Measurements from ENCODE around the gene EPB41L2. TPM values are rescaled to one million over a fixed set of nuclear protein-coding genes. Genes with fewer than 3 reads are reported as not detected.
A peak's percentile ranks its signal among the peaks of the same experiment; 100 is the strongest.

The EPB41L2 gene
- total RNA-seq, 1 experiment from 2014 or later = 181 TPM

DNA sequence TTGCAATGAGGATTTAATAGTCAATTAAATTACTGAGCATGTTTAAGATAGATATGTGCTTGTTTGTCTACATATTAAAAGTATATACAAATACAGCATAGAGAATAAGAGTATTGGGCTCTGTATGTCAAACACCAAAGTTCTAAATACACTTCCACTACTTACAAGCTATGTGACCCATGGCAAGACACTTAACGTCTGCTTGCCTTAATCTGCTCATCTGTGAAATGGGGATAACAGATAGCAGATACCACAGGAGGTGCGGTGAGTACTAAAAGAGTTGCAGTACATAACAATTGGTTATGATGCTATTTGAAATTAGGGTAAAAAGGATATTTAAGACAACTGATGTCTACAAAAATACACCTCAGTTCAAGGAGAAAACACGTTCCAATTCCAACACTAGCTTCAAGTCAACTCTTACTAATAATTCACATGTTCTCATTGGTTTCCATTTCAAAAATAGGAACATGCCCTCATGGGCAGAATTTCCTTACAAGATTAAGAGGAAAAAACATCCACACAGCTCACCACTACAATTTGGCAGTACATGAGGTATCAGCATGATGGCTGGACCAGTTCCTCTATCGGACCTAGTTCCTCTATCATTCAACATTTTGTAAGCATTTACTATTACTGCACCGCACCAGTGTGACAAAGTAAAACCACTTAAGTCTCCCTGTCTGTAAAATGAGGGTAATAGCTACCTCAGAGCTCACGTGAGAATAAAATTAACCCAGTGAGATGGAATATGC, 134.7 kb downstream of the EPB41L2 start:
- Histone ChIP-seq H3K27ac (ENCODE audit: low read depth, low read length, poor library complexity, severe bottlenecking) (no peak overlapping the region), H3K4me3 (ENCODE audit: low read depth, low read length, poor library complexity, severe bottlenecking) (no peak overlapping the region), H3K9me3 (ENCODE audit: low read depth, low read length, poor library complexity, severe bottlenecking) (no peaks in the 10 kb centered on the region), H3K4me1 (ENCODE audit: insufficient read depth, low read length, poor library complexity, severe bottlenecking) (peaks cover 6% of the 10 kb centered on the region), H3K36me3 (ENCODE audit: insufficient read depth, low read length, poor library complexity, severe bottlenecking) (peaks cover 3% of the 10 kb centered on the region), H3K27me3 (replicated peaks; ENCODE audit: insufficient read depth, low read depth, low read length, poor library complexity) (no peaks in the 10 kb centered on the region)
- TF ChIP-seq, protein P1, sequence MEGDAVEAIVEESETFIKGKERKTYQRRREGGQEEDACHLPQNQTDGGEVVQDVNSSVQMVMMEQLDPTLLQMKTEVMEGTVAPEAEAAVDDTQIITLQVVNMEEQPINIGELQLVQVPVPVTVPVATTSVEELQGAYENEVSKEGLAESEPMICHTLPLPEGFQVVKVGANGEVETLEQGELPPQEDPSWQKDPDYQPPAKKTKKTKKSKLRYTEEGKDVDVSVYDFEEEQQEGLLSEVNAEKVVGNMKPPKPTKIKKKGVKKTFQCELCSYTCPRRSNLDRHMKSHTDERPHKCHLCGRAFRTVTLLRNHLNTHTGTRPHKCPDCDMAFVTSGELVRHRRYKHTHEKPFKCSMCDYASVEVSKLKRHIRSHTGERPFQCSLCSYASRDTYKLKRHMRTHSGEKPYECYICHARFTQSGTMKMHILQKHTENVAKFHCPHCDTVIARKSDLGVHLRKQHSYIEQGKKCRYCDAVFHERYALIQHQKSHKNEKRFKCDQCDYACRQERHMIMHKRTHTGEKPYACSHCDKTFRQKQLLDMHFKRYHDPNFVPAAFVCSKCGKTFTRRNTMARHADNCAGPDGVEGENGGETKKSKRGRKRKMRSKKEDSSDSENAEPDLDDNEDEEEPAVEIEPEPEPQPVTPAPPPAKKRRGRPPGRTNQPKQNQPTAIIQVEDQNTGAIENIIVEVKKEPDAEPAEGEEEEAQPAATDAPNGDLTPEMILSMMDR (conservative IDR thresholded peaks at IDR 0.05; ENCODE audit: low read depth, low read length) = no peak
- intact Hi-C loops (cut with micrococcal nuclease; ENCODE audit: unreplicated experiment) = no loop called here
- no TSS peak for BruUV-seq (replicated peaks)
- ChIA-PET CTCF (no interaction called here), POLR2A (ENCODE audit: low non-redundant PET) (no interaction called here)
- no peak for DNase-seq (ENCODE audit: low spot score)

DNA sequence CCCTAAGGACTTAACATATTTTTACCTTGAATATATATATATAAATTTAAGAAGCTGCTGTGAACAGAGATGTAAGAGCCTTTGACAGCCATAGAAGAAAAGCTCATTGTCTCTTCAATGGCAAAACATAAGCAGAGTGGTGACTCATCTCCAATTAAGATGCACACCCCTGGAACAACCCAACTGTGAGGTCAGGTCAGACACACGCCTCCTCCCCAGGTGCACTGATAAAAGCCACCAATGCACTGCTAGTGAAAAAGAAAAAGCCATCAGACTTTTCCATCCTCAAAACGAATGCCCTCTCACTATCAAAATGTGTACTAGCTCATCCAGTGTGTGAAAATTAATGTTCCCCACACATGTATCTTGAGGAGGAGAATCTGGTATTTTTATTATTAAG, 135.7 kb downstream of the EPB41L2 start:
- H3K4me3 ChIP-seq (ENCODE audit: low read depth, low read length, poor library complexity, severe bottlenecking) = no peak overlapping the region
- intact Hi-C loops (cut with micrococcal nuclease; ENCODE audit: unreplicated experiment) = no loop called here
- H3K4me1 ChIP-seq (ENCODE audit: insufficient read depth, low read length, poor library complexity, severe bottlenecking) = no peaks in the 10 kb centered on the region
- peak; percentile 25 for DNase-seq (ENCODE audit: low spot score)
- no TSS peak for BruUV-seq (replicated peaks)
- ChIA-PET CTCF (no interaction called here), POLR2A (ENCODE audit: low non-redundant PET) (no interaction called here)
- H3K27me3 ChIP-seq (replicated peaks; ENCODE audit: insufficient read depth, low read depth, low read length, poor library complexity) = no peaks in the 10 kb centered on the region
- TF ChIP-seq EZH2 (IDR thresholded peaks at IDR 0.05; ENCODE audit: borderline replicate concordance, low read depth, low read length, poor library complexity, severe bottlenecking) = no peak
- peaks cover 3% of the 10 kb centered on the region for H3K36me3 ChIP-seq (ENCODE audit: insufficient read depth, low read length, poor library complexity, severe bottlenecking)
- H3K27ac ChIP-seq (ENCODE audit: low read depth, low read length, poor library complexity, severe bottlenecking) = no peak overlapping the region
- no peaks in the 10 kb centered on the region for H3K9me3 ChIP-seq (ENCODE audit: low read depth, low read length, poor library complexity, severe bottlenecking)

DNA sequence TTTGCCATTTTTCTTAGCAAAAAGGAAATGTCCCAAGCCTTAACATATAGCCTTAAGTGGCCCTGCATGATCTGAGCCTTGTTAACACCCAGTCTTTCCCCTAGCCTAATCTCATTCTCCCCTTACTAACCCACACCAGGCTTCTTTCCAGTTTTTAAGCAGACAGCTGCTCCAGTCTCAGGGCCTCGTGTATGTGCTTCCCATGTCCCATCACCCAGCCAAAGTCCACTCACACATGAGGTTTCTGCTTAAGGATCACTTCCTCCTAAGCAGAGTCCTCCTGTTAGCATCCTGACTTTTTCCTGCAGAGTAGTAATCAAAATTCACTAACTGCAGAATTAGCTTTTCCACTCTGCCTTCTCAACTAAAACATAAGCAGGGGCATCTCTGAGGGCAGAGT, 139.7 kb downstream of the EPB41L2 start:
- no peak overlapping the region for H3K4me3 ChIP-seq (ENCODE audit: low read depth, low read length, poor library complexity, severe bottlenecking)
- H3K9me3 ChIP-seq (ENCODE audit: low read depth, low read length, poor library complexity, severe bottlenecking) = no peaks in the 10 kb centered on the region
- peaks cover 3% of the 10 kb centered on the region for H3K36me3 ChIP-seq (ENCODE audit: insufficient read depth, low read length, poor library complexity, severe bottlenecking)
- intact Hi-C loops (cut with micrococcal nuclease; ENCODE audit: unreplicated experiment) = no loop called here
- CTCF ChIA-PET = no interaction called here
- TF ChIP-seq, protein P1 (conservative IDR thresholded peaks at IDR 0.05; ENCODE audit: low read depth, low read length) = no peak
- TF ChIP-seq EZH2 (IDR thresholded peaks at IDR 0.05; ENCODE audit: borderline replicate concordance, low read depth, low read length, poor library complexity, severe bottlenecking) = no peak
- DNase-seq (ENCODE audit: low spot score) = no peak
- no peaks in the 10 kb centered on the region for H3K4me1 ChIP-seq (ENCODE audit: insufficient read depth, low read length, poor library complexity, severe bottlenecking)
- H3K27me3 ChIP-seq (replicated peaks; ENCODE audit: insufficient read depth, low read depth, low read length, poor library complexity) = no peaks in the 10 kb centered on the region
- POLR2A ChIA-PET (ENCODE audit: low non-redundant PET) = no interaction called here
- BruUV-seq (replicated peaks) = no TSS peak
- no peak overlapping the region for H3K27ac ChIP-seq (ENCODE audit: low read depth, low read length, poor library complexity, severe bottlenecking)

DNA sequence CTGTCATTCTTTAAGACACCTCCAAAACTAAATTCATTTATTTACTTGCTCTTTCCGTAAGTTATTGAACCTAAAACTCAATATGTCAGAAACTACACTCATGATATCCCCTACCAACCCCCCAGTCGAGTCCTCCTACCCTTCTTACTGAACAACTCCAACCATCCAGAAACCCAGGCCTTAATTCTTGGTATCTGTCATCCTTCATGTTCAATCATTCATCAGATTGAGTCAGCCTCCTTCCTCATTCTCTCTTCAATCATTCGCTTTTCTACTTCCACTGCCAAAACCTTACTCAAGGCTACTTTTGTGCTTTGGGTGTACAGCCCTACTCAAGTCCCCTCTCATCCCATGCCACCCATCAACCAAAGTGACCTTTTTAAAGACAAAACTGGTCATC, 140.1 kb downstream of the EPB41L2 start:
- POLR2A ChIA-PET (ENCODE audit: low non-redundant PET) = no interaction called here

More for the DNA sequence above, 140.1 kb downstream of the EPB41L2 start:
- no peaks in the 10 kb centered on the region for H3K27me3 ChIP-seq (replicated peaks; ENCODE audit: insufficient read depth, low read depth, low read length, poor library complexity)
- no peak overlapping the region for H3K4me3 ChIP-seq (ENCODE audit: low read depth, low read length, poor library complexity, severe bottlenecking)
- intact Hi-C loops (cut with micrococcal nuclease; ENCODE audit: unreplicated experiment) = no loop called here
- no peak overlapping the region for H3K27ac ChIP-seq (ENCODE audit: low read depth, low read length, poor library complexity, severe bottlenecking)
- no TSS peak for BruUV-seq (replicated peaks)
- no peaks in the 10 kb centered on the region for H3K9me3 ChIP-seq (ENCODE audit: low read depth, low read length, poor library complexity, severe bottlenecking)
- H3K4me1 ChIP-seq (ENCODE audit: insufficient read depth, low read length, poor library complexity, severe bottlenecking) = no peaks in the 10 kb centered on the region
- peaks cover 3% of the 10 kb centered on the region for H3K36me3 ChIP-seq (ENCODE audit: insufficient read depth, low read length, poor library complexity, severe bottlenecking)
- CTCF ChIA-PET = no interaction called here
- no peak for DNase-seq (ENCODE audit: low spot score)
- TF ChIP-seq EZH2 (IDR thresholded peaks at IDR 0.05; ENCODE audit: borderline replicate concordance, low read depth, low read length, poor library complexity, severe bottlenecking) = no peak
- TF ChIP-seq, protein P1 (conservative IDR thresholded peaks at IDR 0.05; ENCODE audit: low read depth, low read length) = no peak
